Glutamatergic neuron (in vitro differentiated cells): ENCODE results near the gene CCL28. TPM values are rescaled to one million over a fixed set of nuclear protein-coding genes. Genes with fewer than 3 reads are reported as not detected.

ENCODE experiments used
- DNase-seq: peaks from one replicate; pipeline ENCODE4 v3.0.0; 2022
- H3K27ac Mint-ChIP-seq: one replicate; pipeline ENCODE4 v1.8.0; 2020; ENCODE audit warnings: mild to moderate bottlenecking, mixed read lengths, inconsistent platforms; ENCODE audit not compliant: unreplicated experiment
- H3K27me3 Mint-ChIP-seq: one replicate; pipeline ENCODE4 v1.8.0; 2020; ENCODE audit warnings: mild to moderate bottlenecking, moderate library complexity, mixed read lengths, inconsistent platforms; ENCODE audit not compliant: unreplicated experiment
- H3K36me3 Mint-ChIP-seq: one replicate; pipeline ENCODE4 v1.8.0; 2020; ENCODE audit warnings: mild to moderate bottlenecking, mixed read lengths, inconsistent platforms; ENCODE audit not compliant: unreplicated experiment
- H3K4me1 Mint-ChIP-seq: one replicate; pipeline ENCODE4 v1.8.0; 2020; ENCODE audit warnings: mild to moderate bottlenecking, low read depth, mixed read lengths, inconsistent platforms; ENCODE audit not compliant: unreplicated experiment
- H3K4me3 Mint-ChIP-seq: one replicate; pipeline ENCODE4 v1.8.0; 2020; ENCODE audit warnings: mild to moderate bottlenecking, mixed read lengths, inconsistent platforms; ENCODE audit not compliant: unreplicated experiment
- H3K9me3 Mint-ChIP-seq: one replicate; pipeline ENCODE4 v1.8.0; 2020; ENCODE audit warnings: mild to moderate bottlenecking, moderate library complexity, mixed read lengths, inconsistent platforms; ENCODE audit not compliant: unreplicated experiment
- CTCF ChIP-seq: fragments of 200-600 bp; sonication (generic); IDR thresholded peaks from one replicate; pipeline ENCODE4 v1.5.0; 2021; ENCODE audit not compliant: partially characterized antibody, unreplicated experiment
- total RNA-seq: library from RNA; stranded (reverse); fragmentation: NEBNext Ultra II Directional; extraction: Animal tissue kit (Norgen Biotek cat#: 25700); gene quantifications from one replicate; pipeline ENCODE4 v1.2.1, GENCODE V29; 2021; ENCODE audit not compliant: unreplicated experiment

Gene CCL28
- total RNA-seq, 1 donor from 2014 or later, result 1.1 TPM

GRCh38 chr5:43357067-43357466 lies 55.1 kb downstream of the CCL28 start:
- no peak for DNase-seq
- Mint-ChIP-seq H3K4me3 (peak overlapping the region; percentile 5), H3K27me3 (peaks cover 4% of the 10 kb centered on the region), H3K9me3 (peaks cover 9% of the 10 kb centered on the region), H3K4me1 (peaks cover 14% of the 10 kb centered on the region), H3K36me3 (peaks cover 13% of the 10 kb centered on the region), H3K27ac (peak overlapping the region; percentile 86)
- no peak for TF ChIP-seq CTCF

GRCh38 chr5:43354774-43355173 lies 57.4 kb downstream of the CCL28 start:
- TF ChIP-seq CTCF, result no peak
- peaks cover 6% of the 10 kb centered on the region for H3K9me3 Mint-ChIP-seq
- H3K27me3 Mint-ChIP-seq, result peaks cover 3% of the 10 kb centered on the region
- peaks cover 5% of the 10 kb centered on the region for H3K36me3 Mint-ChIP-seq
- H3K27ac Mint-ChIP-seq, result no peak overlapping the region
- no peak for DNase-seq
- H3K4me3 Mint-ChIP-seq, result no peak overlapping the region
- peaks cover 14% of the 10 kb centered on the region for H3K4me1 Mint-ChIP-seq

GRCh38 chr5:43353668-43354067 lies 58.5 kb downstream of the CCL28 start:
- peaks cover 6% of the 10 kb centered on the region for H3K9me3 Mint-ChIP-seq
- H3K36me3 Mint-ChIP-seq, result no peaks in the 10 kb centered on the region
- TF ChIP-seq CTCF, result no peak
- H3K4me3 Mint-ChIP-seq, result no peak overlapping the region
- no peak overlapping the region for H3K27ac Mint-ChIP-seq
- H3K27me3 Mint-ChIP-seq, result peaks cover 3% of the 10 kb centered on the region
- no peak for DNase-seq
- peaks cover 14% of the 10 kb centered on the region for H3K4me1 Mint-ChIP-seq

GRCh38 chr5:43352915-43353314 lies 59.3 kb downstream of the CCL28 start:
- no peaks in the 10 kb centered on the region for H3K36me3 Mint-ChIP-seq
- no peak overlapping the region for H3K4me3 Mint-ChIP-seq
- peaks cover 10% of the 10 kb centered on the region for H3K4me1 Mint-ChIP-seq
- no peak for TF ChIP-seq CTCF
- DNase-seq, result no peak
- H3K27ac Mint-ChIP-seq, result no peak overlapping the region
- H3K27me3 Mint-ChIP-seq, result peaks cover 2% of the 10 kb centered on the region
- peaks cover 2% of the 10 kb centered on the region for H3K9me3 Mint-ChIP-seq

GRCh38 chr5:43352131-43352530 lies 60.1 kb downstream of the CCL28 start:
- Mint-ChIP-seq H3K4me1 (peaks cover 3% of the 10 kb centered on the region), H3K9me3 (no peaks in the 10 kb centered on the region), H3K36me3 (no peaks in the 10 kb centered on the region), H3K27me3 (no peaks in the 10 kb centered on the region), H3K4me3 (no peak overlapping the region), H3K27ac (no peak overlapping the region)
- no peak for DNase-seq
- no peak for TF ChIP-seq CTCF
